PC-3 (cell line): Measurements from ENCODE around the gene CHN1. TPM values are rescaled to one million over a fixed set of nuclear protein-coding genes. Genes with fewer than 3 reads are reported as not detected.

Experiments
- ATAC-seq: fragments of 200-7000 bp; cut with Tn5 transposase; 2 replicates; pipeline ENCODE4 v1.9.1; 2020; ENCODE audit warnings: mild to moderate bottlenecking, moderate library complexity
- BruUV-seq: library from RNA; stranded (reverse); fragments of 400-500 nt; replicated peaks from 2 replicates; lab custom pipeline; 2021; lab: Mats Ljungman, UMichigan
- CTCF ChIA-PET: fragments of 300-600 bp; sonication (Branson Sonifier 250); formaldehyde crosslinking; loops from one replicate; lab custom pipeline; 2022; ENCODE audit warnings: antibody characterized with exemption; lab: Charles Lee
- POLR2A ChIA-PET: fragments of 300-600 bp; sonication (Branson Sonifier 250); formaldehyde crosslinking; loops from one replicate; lab custom pipeline; 2022; ENCODE audit warnings: antibody characterized with exemption; ENCODE audit not compliant: unreplicated experiment; lab: Charles Lee
- DNase-seq: peaks from one replicate; pipeline ENCODE4 v3.0.0-alpha.2; 2015
- H2AFZ ChIP-seq: fragments of 300-600 bp; sonication (generic); 2 replicates; pipeline ENCODE4 v1.6.0; 2016; ENCODE audit warnings: antibody characterized with exemption, low read length
- H3F3A ChIP-seq: fragments of 300-600 bp; sonication (generic); one replicate; pipeline ENCODE4 v1.6.0; 2017; ENCODE audit warnings: antibody characterized with exemption, low read length, control low read depth, mild to moderate bottlenecking; ENCODE audit not compliant: unreplicated experiment
- H3K27ac ChIP-seq: fragments of 300-600 bp; sonication (generic); 2 replicates; pipeline ENCODE4 v1.5.1; 2016; ENCODE audit warnings: mild to moderate bottlenecking, low read length
- H3K27me3 ChIP-seq: fragments of 300-600 bp; sonication (generic); 2 replicates; pipeline ENCODE4 v1.6.1; 2016; ENCODE audit warnings: low read length, mixed read lengths
- H3K36me3 ChIP-seq: fragments of 300-600 bp; sonication (generic); 2 replicates; pipeline ENCODE4 v1.6.1; 2016; ENCODE audit warnings: low read depth, mixed run types, low read length, mixed read lengths
- H3K4me1 ChIP-seq: fragments of 300-600 bp; sonication (generic); 2 replicates; pipeline ENCODE4 v1.5.1; 2016; ENCODE audit warnings: low read length; ENCODE audit not compliant: insufficient read depth
- H3K4me2 ChIP-seq: fragments of 300-600 bp; sonication (generic); 2 replicates; pipeline ENCODE4 v1.6.0; 2016; ENCODE audit warnings: low read length
- H3K4me3 ChIP-seq: fragments of 300-600 bp; sonication (generic); 2 replicates; pipeline ENCODE4 v1.5.1; 2016; ENCODE audit warnings: mild to moderate bottlenecking, low read length, mixed read lengths
- H3K79me2 ChIP-seq: fragments of 300-600 bp; sonication (generic); 2 replicates; pipeline ENCODE4 v1.6.1; 2017; ENCODE audit warnings: low read length, mixed read lengths
- H3K9ac ChIP-seq: fragments of 300-600 bp; sonication (generic); 2 replicates; pipeline ENCODE4 v1.6.0; 2016; ENCODE audit warnings: mild to moderate bottlenecking, low read length
- H3K9me2 ChIP-seq: fragments of 300-600 bp; sonication (generic); replicated peaks from 2 replicates; pipeline ENCODE4 v1.6.1; 2016; ENCODE audit warnings: mixed run types, low read length, mixed read lengths
- H3K9me3 ChIP-seq: fragments of 300-600 bp; sonication (generic); 2 replicates; pipeline ENCODE4 v1.6.1; 2016; ENCODE audit warnings: low read length, mixed read lengths
- H4K20me1 ChIP-seq: fragments of 300-600 bp; sonication (generic); 2 replicates; pipeline ENCODE4 v1.6.1; 2016; ENCODE audit warnings: low read length, mixed read lengths
- CTCF ChIP-seq: fragments of 300-600 bp; sonication (generic); conservative IDR thresholded peaks from 2 replicates; pipeline ENCODE4 v1.5.1; 2017; ENCODE audit warnings: antibody characterized with exemption, low read depth, mild to moderate bottlenecking, low read length
- EZH2 ChIP-seq: fragments of 300-600 bp; sonication (generic); IDR thresholded peaks from one replicate; pipeline ENCODE4 v1.6.1; 2017; ENCODE audit warnings: antibody characterized with exemption, mild to moderate bottlenecking, low read length; ENCODE audit not compliant: unreplicated experiment
- EZH2phosphoT487 ChIP-seq: fragments of 300-600 bp; sonication (generic); IDR thresholded peaks from 2 replicates; pipeline ENCODE4 v1.6.1; 2018; ENCODE audit warnings: mild to moderate bottlenecking, antibody characterized with exemption, low read length, borderline replicate concordance
- intact Hi-C: fragments of 100-400 bp; cut with micrococcal nuclease; formaldehyde crosslinking; loops from 2 replicates; pipeline ENCODE4 v1.9.0; 2023
- total RNA-seq: library from RNA; depleted of rRNA; stranded (reverse); fragments of >200 nt; gene quantifications from 2 replicates; pipeline ENCODE4 v1.2.3, GENCODE V29; 2014

CHN1 gene
- total RNA-seq, 1 experiment from 2014 or later = 7.8 TPM

DNA sequence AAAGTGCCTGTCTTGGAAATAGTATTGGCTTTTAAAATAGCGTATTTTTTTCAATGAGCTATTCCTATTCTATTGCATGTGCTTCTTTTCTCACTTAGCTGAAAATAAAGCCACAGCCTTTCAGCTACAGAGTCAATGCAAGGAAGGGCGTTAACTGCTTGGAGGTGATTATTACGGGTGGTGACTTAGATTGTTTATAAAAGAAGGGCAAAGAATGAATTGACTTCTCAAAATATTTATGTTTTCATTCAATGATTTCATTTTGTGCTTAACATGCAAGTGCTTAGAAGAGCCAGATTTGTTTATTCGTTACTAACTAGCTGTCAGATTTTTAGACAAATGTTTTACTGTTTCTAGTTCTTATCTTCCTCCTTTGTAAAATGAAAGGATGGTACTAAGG, 2.8 kb upstream of the CHN1 start:
- ATAC-seq = no peak
- H3F3A ChIP-seq = no peaks in the 10 kb centered on the region
- TF ChIP-seq CTCF = no peak
- ChIA-PET CTCF (no interaction called here), POLR2A (no interaction called here)
- H3K36me3 ChIP-seq = no peaks in the 10 kb centered on the region
- BruUV-seq = no TSS peak
- H3K9ac ChIP-seq = no peak overlapping the region
- H3K9me3 ChIP-seq = no peaks in the 10 kb centered on the region
- H3K9me2 ChIP-seq = no peaks in the 10 kb centered on the region
- H3K27ac ChIP-seq = no peak overlapping the region
- H2AFZ ChIP-seq = no peak overlapping the region
- H3K27me3 ChIP-seq = peaks cover 25% of the 10 kb centered on the region
- H3K4me3 ChIP-seq = no peak overlapping the region
- DNase-seq = no peak
- H3K4me1 ChIP-seq = peaks cover 3% of the 10 kb centered on the region; the same call in 1 of the 2 replicates
- H3K79me2 ChIP-seq = no peaks in the 10 kb centered on the region
- no peak overlapping the region for H3K4me2 ChIP-seq
- no peaks in the 10 kb centered on the region for H4K20me1 ChIP-seq
- intact Hi-C loops = no loop called here

DNA sequence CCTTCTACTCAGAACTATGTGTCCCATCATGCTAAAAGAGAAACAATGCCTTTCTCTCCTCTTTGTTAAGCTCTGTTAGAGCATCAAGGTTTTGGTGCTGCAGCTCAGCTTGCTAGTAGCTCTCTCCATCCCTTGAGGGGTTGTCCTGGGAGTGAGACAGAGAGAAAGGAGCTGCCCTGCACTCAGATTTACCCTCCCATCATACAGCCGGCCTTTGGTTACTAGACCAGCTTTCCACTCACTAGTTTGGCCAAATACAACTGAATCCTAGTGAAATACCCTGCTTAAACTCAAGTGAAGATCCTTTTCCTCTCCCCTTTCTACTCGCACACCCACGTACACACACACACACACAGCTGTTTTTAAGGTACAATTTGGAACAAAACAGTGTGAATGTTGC, 2.3 kb upstream of the CHN1 start:
- Histone ChIP-seq H3K27me3 (peaks cover 25% of the 10 kb centered on the region), H3K27ac (no peak overlapping the region), H3K9ac (no peak overlapping the region), H3K9me2 (no peaks in the 10 kb centered on the region), H3K4me3 (no peak overlapping the region), H3K36me3 (no peaks in the 10 kb centered on the region), H3K4me2 (no peak overlapping the region), H3K4me1 (peaks cover 3% of the 10 kb centered on the region; the same call in 1 of the 2 replicates), H3K9me3 (no peaks in the 10 kb centered on the region), H2AFZ (no peak overlapping the region), H4K20me1 (no peaks in the 10 kb centered on the region), H3K79me2 (no peaks in the 10 kb centered on the region), H3F3A (no peaks in the 10 kb centered on the region)
- no peak for DNase-seq
- TF ChIP-seq EZH2 (no peak), CTCF (no peak), EZH2phosphoT487 (no peak)
- ChIA-PET POLR2A (no interaction called here), CTCF (no interaction called here)
- intact Hi-C loops = no loop called here
- no TSS peak for BruUV-seq
- ATAC-seq = no peak

- CTCF ChIA-PET = interaction anchor here (1.0 to 1.3 kb wide), 2 partner anchors 235 to 257 kb away, joined by 3 to 18 read pairs; no protein-coding TSS in a partner anchor
- Histone ChIP-seq H2AFZ (no peak overlapping the region), H3K9ac (no peak overlapping the region), H4K20me1 (no peaks in the 10 kb centered on the region), H3K79me2 (no peaks in the 10 kb centered on the region), H3K4me1 (peaks cover 3% of the 10 kb centered on the region; the same call in 1 of the 2 replicates), H3K27me3 (peaks cover 25% of the 10 kb centered on the region), H3K4me2 (peak overlapping the region; percentile 82; the same call in 1 of the 2 replicates), H3F3A (no peaks in the 10 kb centered on the region), H3K36me3 (no peaks in the 10 kb centered on the region), H3K4me3 (peak overlapping the region; percentile 73; the same call in 1 of the 2 replicates), H3K27ac (no peak overlapping the region), H3K9me2 (no peaks in the 10 kb centered on the region), H3K9me3 (no peaks in the 10 kb centered on the region)
- ATAC-seq (no peak), DNase-seq (no peak)
- no peak for TF ChIP-seq CTCF
- TF ChIP-seq EZH2phosphoT487 = no peak
- TF ChIP-seq EZH2 = no peak
- POLR2A ChIA-PET = interaction anchor here (0.5 kb wide), 1 partner anchor 17 kb away, joined by 3 read pairs; no protein-coding TSS in a partner anchor
- intact Hi-C loops = no loop called here
- no TSS peak for BruUV-seq
These were observed 1.1 kb upstream of the CHN1 start for GRCh38 chr2:175006281-175006680.
